AG20443 (cell line): ENCODE data around the gene SLC38A7.
A peak's percentile ranks its signal among the peaks of the same experiment; 100 is the strongest.
"Not testable (repeated sequence)": the region's sequence is repeated elsewhere in the genome, so short reads cannot be mapped to it uniquely, and the experiment has no call there.

Experiments used
- DNase-seq: peaks from one replicate; pipeline ENCODE4 v3.0.0; 2012; ENCODE audit warnings: low spot score, mixed read lengths

SLC38A7 gene

GRCh38 chr16:58678269-58678668 lies 6.3 kb downstream of the SLC38A7 start:
- peak; percentile 3 for DNase-seq

- no peak for DNase-seq
Measured at GRCh38 chr16:58670946-58671583, 13.5 kb downstream of the SLC38A7 start.

GRCh38 chr16:58670177-58670576 lies 14.4 kb downstream of the SLC38A7 start:
- no peak for DNase-seq

GRCh38 chr16:58665200-58665599 lies 19.4 kb downstream of the SLC38A7 start:
- DNase-seq = no peak

- DNase-seq = peak; percentile 92
Measured at GRCh38 chr16:58661199-58661830, 23.3 kb downstream of the SLC38A7 start.

GRCh38 chr16:58659911-58660310 lies 24.7 kb downstream of the SLC38A7 start:
- DNase-seq = not testable (repeated sequence)

- DNase-seq = no peak
Measured at GRCh38 chr16:58658796-58659211, 25.8 kb downstream of the SLC38A7 start.

GRCh38 chr16:58656899-58657298 lies 27.7 kb downstream of the SLC38A7 start:
- no peak for DNase-seq

GRCh38 chr16:58655215-58655596 lies 29.4 kb downstream of the SLC38A7 start:
- no peak for DNase-seq

GRCh38 chr16:58654560-58655214 lies 29.9 kb downstream of the SLC38A7 start:
- no peak for DNase-seq

GRCh38 chr16:58652741-58653140 lies 31.8 kb downstream of the SLC38A7 start:
- DNase-seq = peak; percentile 52

- peak; percentile 41 for DNase-seq
Measured at GRCh38 chr16:58651965-58652348, 32.6 kb downstream of the SLC38A7 start.

GRCh38 chr16:58649707-58650106 lies 34.9 kb downstream of the SLC38A7 start:
- DNase-seq = peak; percentile 20

- DNase-seq = no peak
Measured at GRCh38 chr16:58647107-58647506, 37.5 kb downstream of the SLC38A7 start.

GRCh38 chr16:58644765-58645487 lies 39.6 kb downstream of the SLC38A7 start:
- no peak for DNase-seq

- no peak for DNase-seq
Measured at GRCh38 chr16:58644108-58644507, 40.5 kb downstream of the SLC38A7 start.

GRCh38 chr16:58640949-58641348 lies 43.6 kb downstream of the SLC38A7 start:
- DNase-seq = no peak

- DNase-seq = no peak
Measured at GRCh38 chr16:58639836-58640235, 44.7 kb downstream of the SLC38A7 start.

GRCh38 chr16:58639230-58639629 lies 45.3 kb downstream of the SLC38A7 start:
- no peak for DNase-seq

- peak; percentile 91 for DNase-seq
Measured at GRCh38 chr16:58638148-58639036, 46.2 kb downstream of the SLC38A7 start.

GRCh38 chr16:58637021-58637420 lies 47.5 kb downstream of the SLC38A7 start:
- not testable (repeated sequence) for DNase-seq

GRCh38 chr16:58636466-58636865 lies 48.1 kb downstream of the SLC38A7 start:
- no peak for DNase-seq
